ENCODE measurements around the gene RCOR1. TPM values are rescaled to one million over a fixed set of nuclear protein-coding genes. Genes with fewer than 3 reads are reported as not detected.

RCOR1 gene
- total RNA-seq, 3 donors from 2014 or later (not counting 1 experiment from before 2014, with no cell fraction given): 20.3 to 36.5 (median 21.8) TPM

GRCh38 chr14:102771144-102771543 is 178.7 kb downstream of the RCOR1 start:
- Histone ChIP-seq H3K27ac (ENCODE audit: low read length) (no peak overlapping the region), H3K4me3 (ENCODE audit: low read length) (no peak overlapping the region), H3K9me3 (ENCODE audit: control insufficient read depth, insufficient read depth, low read length) (no peaks in the 10 kb centered on the region), H3K4me1 (ENCODE audit: control insufficient read depth, insufficient read depth, low read length) (peaks cover 40% of the 10 kb centered on the region), H3K27me3 (ENCODE audit: control insufficient read depth, insufficient read depth, low read length) (no peaks in the 10 kb centered on the region), H3K36me3 (ENCODE audit: control insufficient read depth, insufficient read depth, low read length) (no peaks in the 10 kb centered on the region)
- intact Hi-C loops (cut with micrococcal nuclease): loop anchor here (10.0 kb wide), 1 partner anchor 144 kb away; no protein-coding TSS in a partner anchor
- Mint-ChIP-seq H3K4me3 (no peak overlapping the region), H3K36me3 (no peaks in the 10 kb centered on the region), H3K27ac (no peak overlapping the region), H3K9me3 (no peaks in the 10 kb centered on the region), H3K27me3 (ENCODE audit: low read depth in 2 of 2) (peaks cover 0 to 2% of the 10 kb centered on the region in 2 donors), H3K4me1 (peaks cover 0 to 5% of the 10 kb centered on the region in 2 donors)
- no peak for DNase-seq
- 93% methylated on average over 9 of the region's 9 CpGs for WGBS (ENCODE audit: insufficient coverage)
- ATAC-seq: no peak
- TF ChIP-seq CTCF (IDR thresholded peaks at IDR 0.05): no peak

GRCh38 chr14:102772781-102773570 is 180.5 kb downstream of the RCOR1 start:
- H3K9me3 ChIP-seq (ENCODE audit: control insufficient read depth, insufficient read depth, low read length): no peaks in the 10 kb centered on the region
- WGBS (ENCODE audit: insufficient coverage): 79% methylated on average over 21 of the region's 22 CpGs
- intact Hi-C loops (cut with micrococcal nuclease): loop anchor here (10.0 kb wide), 1 partner anchor 142 kb away; no protein-coding TSS in a partner anchor
- no peak for ATAC-seq
- H3K27ac ChIP-seq (ENCODE audit: low read length): no peak overlapping the region
- H3K4me3 ChIP-seq (ENCODE audit: low read length): no peak overlapping the region
- H3K4me1 ChIP-seq (ENCODE audit: control insufficient read depth, insufficient read depth, low read length): peaks cover 40% of the 10 kb centered on the region
- no peak overlapping the region for H3K4me3 Mint-ChIP-seq
- DNase-seq: peak in 1 of 2 donors; percentile 26
- no peaks in the 10 kb centered on the region for H3K36me3 ChIP-seq (ENCODE audit: control insufficient read depth, insufficient read depth, low read length)
- no peaks in the 10 kb centered on the region for H3K36me3 Mint-ChIP-seq
- H3K4me1 Mint-ChIP-seq: peaks cover 0 to 12% of the 10 kb centered on the region in 2 donors
- H3K27ac Mint-ChIP-seq: peak overlapping the region in 1 of 2 donors; percentile 47
- TF ChIP-seq CTCF (IDR thresholded peaks at IDR 0.05): no peak
- no peaks in the 10 kb centered on the region for H3K9me3 Mint-ChIP-seq
- H3K27me3 Mint-ChIP-seq (ENCODE audit: low read depth in 2 of 2): peaks cover 0 to 2% of the 10 kb centered on the region in 2 donors
- H3K27me3 ChIP-seq (ENCODE audit: control insufficient read depth, insufficient read depth, low read length): no peaks in the 10 kb centered on the region

- peaks cover 0 to 2% of the 10 kb centered on the region in 2 donors for H3K27me3 Mint-ChIP-seq (ENCODE audit: low read depth in 2 of 2)
- H3K9me3 Mint-ChIP-seq: no peaks in the 10 kb centered on the region
- H3K4me3 Mint-ChIP-seq: no peak overlapping the region
- TF ChIP-seq CTCF (IDR thresholded peaks at IDR 0.05): peak; percentile 67
- peaks cover 15 to 27% of the 10 kb centered on the region in 2 donors for H3K4me1 Mint-ChIP-seq
- H3K27ac Mint-ChIP-seq: peak overlapping the region; percentile 23 to 78
- peak overlapping the region; percentile 92 for H3K27ac ChIP-seq (ENCODE audit: low read length)
- no peaks in the 10 kb centered on the region for H3K36me3 ChIP-seq (ENCODE audit: control insufficient read depth, insufficient read depth, low read length)
- intact Hi-C loops (cut with micrococcal nuclease): loop anchor here (5.0 to 10.0 kb wide), 3 partner anchors 48 to 318 kb away; partner anchors contain the start of gene EXOC3L4
- H3K4me1 ChIP-seq (ENCODE audit: control insufficient read depth, insufficient read depth, low read length): peaks cover 29% of the 10 kb centered on the region
- H3K4me3 ChIP-seq (ENCODE audit: low read length): no peak overlapping the region
- no peaks in the 10 kb centered on the region for H3K27me3 ChIP-seq (ENCODE audit: control insufficient read depth, insufficient read depth, low read length)
- ATAC-seq (peak in 1 of 3 donors; percentile 19), DNase-seq (peak; percentile 25 to 87)
- H3K36me3 Mint-ChIP-seq: no peaks in the 10 kb centered on the region
- WGBS (ENCODE audit: insufficient coverage): 48% methylated on average over 9 of the region's 10 CpGs
- H3K9me3 ChIP-seq (ENCODE audit: control insufficient read depth, insufficient read depth, low read length): no peaks in the 10 kb centered on the region
Measured at GRCh38 chr14:102774391-102775153, 182.1 kb downstream of the RCOR1 start.

All from natural killer cell (primary cell).